Rectal smooth muscle tissue (tissue), 1 donor: ENCODE measurements around the gene PWWP2A.

Source experiments
- H3K27ac ChIP-seq: one replicate; pipeline ENCODE4 v1.7.0; 2013; ENCODE audit warnings: low read depth, low read length, inconsistent platforms
- H3K27me3 ChIP-seq: one replicate; pipeline ENCODE4 v1.7.0; 2013; ENCODE audit warnings: low read length; ENCODE audit not compliant: control insufficient read depth, insufficient read depth
- H3K36me3 ChIP-seq: one replicate; pipeline ENCODE4 v1.7.0; 2013; ENCODE audit warnings: low read length; ENCODE audit not compliant: control insufficient read depth, insufficient read depth
- H3K4me1 ChIP-seq: one replicate; pipeline ENCODE4 v1.7.0; 2013; ENCODE audit warnings: low read length; ENCODE audit not compliant: control insufficient read depth, insufficient read depth
- H3K4me3 ChIP-seq: one replicate; pipeline ENCODE4 v1.7.0; 2013; ENCODE audit warnings: low read length
- H3K9ac ChIP-seq: one replicate; pipeline ENCODE4 v1.7.0; 2013; ENCODE audit warnings: low read length

PWWP2A gene

GRCh38 chr5:160060001-160060400 is 59.2 kb downstream of the PWWP2A start:
- Histone ChIP-seq H3K4me1 (no peaks in the 10 kb centered on the region), H3K4me3 (no peak overlapping the region), H3K27ac (no peak overlapping the region), H3K36me3 (peaks cover 12% of the 10 kb centered on the region), H3K9ac (no peak overlapping the region), H3K27me3 (no peaks in the 10 kb centered on the region)

- Histone ChIP-seq H3K27me3 (no peaks in the 10 kb centered on the region), H3K36me3 (peaks cover 12% of the 10 kb centered on the region), H3K27ac (no peak overlapping the region), H3K4me1 (no peaks in the 10 kb centered on the region), H3K9ac (no peak overlapping the region), H3K4me3 (no peak overlapping the region)
Observed at GRCh38 chr5:160057256-160057655, 62.0 kb downstream of the PWWP2A start.

DNA sequence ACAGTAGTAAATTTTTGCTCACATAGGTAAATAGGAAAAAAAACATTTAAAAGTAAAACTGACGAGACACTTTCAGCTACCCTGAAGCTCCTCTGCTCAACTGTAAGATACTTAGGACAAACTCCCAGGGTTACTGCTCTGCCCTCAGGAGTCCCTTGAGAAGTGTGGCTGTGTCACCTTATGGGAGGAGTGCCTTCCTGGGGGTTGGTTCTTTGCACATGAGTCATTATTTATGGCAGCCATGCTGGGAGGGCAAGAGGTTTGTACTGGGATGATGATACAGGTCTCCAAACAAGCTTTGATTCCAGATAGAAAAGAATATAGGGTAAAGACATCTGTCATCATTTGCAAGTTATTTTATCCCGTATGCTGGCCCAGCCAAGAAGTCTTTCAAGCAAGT is 64.4 kb downstream of the PWWP2A start:
- Histone ChIP-seq H3K27me3 (no peaks in the 10 kb centered on the region), H3K36me3 (peaks cover 17% of the 10 kb centered on the region), H3K9ac (no peak overlapping the region), H3K27ac (no peak overlapping the region), H3K4me3 (no peak overlapping the region), H3K4me1 (no peaks in the 10 kb centered on the region)

GRCh38 chr5:160054047-160054446 is 65.2 kb downstream of the PWWP2A start:
- no peaks in the 10 kb centered on the region for H3K27me3 ChIP-seq
- no peak overlapping the region for H3K27ac ChIP-seq
- H3K4me1 ChIP-seq: no peaks in the 10 kb centered on the region
- H3K36me3 ChIP-seq: peaks cover 17% of the 10 kb centered on the region
- no peak overlapping the region for H3K4me3 ChIP-seq
- H3K9ac ChIP-seq: no peak overlapping the region

DNA sequence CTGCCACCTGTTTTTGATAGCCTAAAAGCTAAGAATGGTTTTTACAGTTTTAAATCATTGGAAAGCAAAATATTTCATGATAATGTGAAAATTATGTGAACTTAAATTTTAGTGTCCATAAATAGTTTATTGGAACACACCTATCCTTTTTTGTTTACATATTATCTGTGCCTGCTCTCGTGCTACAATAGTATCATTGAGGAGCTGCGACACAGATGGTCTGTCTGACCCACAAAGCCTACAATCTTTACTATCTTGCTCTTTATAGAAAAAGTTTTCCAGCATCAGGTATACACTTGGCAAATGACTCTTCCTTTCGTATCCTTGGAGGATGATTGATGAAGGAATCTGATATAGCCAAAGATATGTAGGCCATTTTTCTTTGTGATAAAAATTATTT is 70.2 kb downstream of the PWWP2A start:
- Histone ChIP-seq H3K4me3 (no peak overlapping the region), H3K27ac (no peak overlapping the region), H3K36me3 (peaks cover 12% of the 10 kb centered on the region), H3K9ac (no peak overlapping the region), H3K4me1 (no peaks in the 10 kb centered on the region), H3K27me3 (no peaks in the 10 kb centered on the region)

GRCh38 chr5:160048131-160048530 is 71.1 kb downstream of the PWWP2A start:
- H3K9ac ChIP-seq: no peak overlapping the region
- no peak overlapping the region for H3K27ac ChIP-seq
- H3K36me3 ChIP-seq: peaks cover 12% of the 10 kb centered on the region
- H3K4me1 ChIP-seq: no peaks in the 10 kb centered on the region
- no peaks in the 10 kb centered on the region for H3K27me3 ChIP-seq
- H3K4me3 ChIP-seq: no peak overlapping the region

GRCh38 chr5:160047423-160047822 is 71.8 kb downstream of the PWWP2A start:
- Histone ChIP-seq H3K27ac (no peak overlapping the region), H3K36me3 (peaks cover 8% of the 10 kb centered on the region), H3K4me3 (no peak overlapping the region), H3K4me1 (no peaks in the 10 kb centered on the region), H3K27me3 (no peaks in the 10 kb centered on the region), H3K9ac (no peak overlapping the region)

GRCh38 chr5:160044967-160045366 is 74.3 kb downstream of the PWWP2A start:
- H3K4me3 ChIP-seq: no peak overlapping the region
- H3K36me3 ChIP-seq: peaks cover 3% of the 10 kb centered on the region
- H3K4me1 ChIP-seq: no peaks in the 10 kb centered on the region

GRCh38 chr5:160044391-160044804 is 74.9 kb downstream of the PWWP2A start:
- Histone ChIP-seq H3K27ac (no peak overlapping the region), H3K9ac (no peak overlapping the region), H3K4me1 (no peaks in the 10 kb centered on the region), H3K4me3 (no peak overlapping the region), H3K27me3 (no peaks in the 10 kb centered on the region), H3K36me3 (peaks cover 3% of the 10 kb centered on the region)

More at GRCh38 chr5:160044967-160045366, 74.3 kb downstream of the PWWP2A start:
- Histone ChIP-seq H3K9ac (no peak overlapping the region), H3K27ac (no peak overlapping the region), H3K27me3 (no peaks in the 10 kb centered on the region)

DNA sequence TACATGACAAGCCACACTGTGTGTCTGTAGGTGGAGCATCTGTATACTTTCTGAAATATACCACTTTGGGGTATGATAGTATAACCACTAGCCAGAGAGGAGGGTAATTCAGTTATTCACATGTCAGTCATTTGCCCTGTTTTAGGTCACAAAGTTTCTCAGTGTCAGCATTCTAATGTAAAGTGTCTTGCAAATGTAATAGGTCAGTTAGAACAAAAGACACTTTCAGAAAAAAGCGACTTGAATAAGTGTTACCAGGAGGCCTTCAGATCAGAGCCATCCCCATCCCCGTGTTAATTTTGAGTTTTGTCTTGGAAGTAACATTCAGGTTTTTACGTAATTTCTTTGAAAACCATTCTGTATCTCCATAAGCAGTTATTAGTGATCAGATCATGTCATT is 76.6 kb downstream of the PWWP2A start:
- Histone ChIP-seq H3K27me3 (no peaks in the 10 kb centered on the region), H3K4me3 (no peak overlapping the region), H3K9ac (no peak overlapping the region), H3K27ac (no peak overlapping the region), H3K4me1 (no peaks in the 10 kb centered on the region), H3K36me3 (peaks cover 5% of the 10 kb centered on the region)
